ENCODE measurements around the gene IL1RAPL2. TPM values are rescaled to one million over a fixed set of nuclear protein-coding genes. Genes with fewer than 3 reads are reported as not detected.

IL1RAPL2 gene
- total and polyA plus RNA-seq, 2 of the 8 experiments (the other 6 are each of a cell fraction or from before 2014, with no cell fraction given), result 0.20 to 1.3 TPM

DNA sequence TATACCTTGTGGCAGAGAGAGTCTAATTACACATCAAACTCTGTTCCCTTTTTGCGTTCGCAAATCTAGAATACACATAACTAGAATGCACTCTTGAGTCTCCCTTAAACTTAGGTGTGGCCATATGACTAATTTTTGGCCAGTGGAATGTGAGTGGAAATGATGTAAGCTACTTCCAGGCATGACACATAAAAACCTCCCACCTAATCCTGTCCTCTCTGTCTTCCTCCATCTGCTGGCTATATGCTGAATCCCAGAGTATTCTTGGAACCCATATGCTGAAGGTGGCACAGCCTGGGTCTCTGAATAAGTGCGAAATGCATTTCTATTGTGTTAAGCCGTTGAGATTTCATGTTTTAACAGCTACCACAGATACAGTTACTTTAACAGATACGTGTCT lies 986.4 kb downstream of the IL1RAPL2 start:
- no peak overlapping the region for H2AK5ac ChIP-seq (ENCODE audit: low read depth, low read length)
- no peak overlapping the region for H3K4me2 ChIP-seq (ENCODE audit: insufficient read depth in 1 of 2, low read depth in 2 of 2, low read length in 2 of 2)
- no peak overlapping the region for H2AFZ ChIP-seq (ENCODE audit: low read length)
- H4K91ac ChIP-seq (replicated peaks; ENCODE audit: insufficient read length, low read length), result no peak overlapping the region
- POLR2A ChIA-PET (ENCODE audit: partially characterized antibody), result no interaction called here
- H3K14ac ChIP-seq (ENCODE audit: insufficient read length), result no peak overlapping the region
- H3K9me3 ChIP-seq (ENCODE audit: insufficient read depth in 2 of 2, low read depth in 1 of 2, low read length in 1 of 2), result no peaks in the 10 kb centered on the region
- CTCF ChIA-PET (ENCODE audit: partially characterized antibody), result no interaction called here
- no peaks in the 10 kb centered on the region for H3K36me3 ChIP-seq (ENCODE audit: control insufficient read depth in 2 of 4, insufficient read depth in 4 of 4, low read length in 3 of 4)
- no peak overlapping the region for H3K27ac ChIP-seq (ENCODE audit: low read depth, low read length)
- H3K4me3 ChIP-seq (ENCODE audit: extremely low read depth in 1 of 4, insufficient read depth in 2 of 4, low read depth in 3 of 4, low read length in 4 of 4), result no peak overlapping the region
- H2BK20ac ChIP-seq (ENCODE audit: low read length), result no peak overlapping the region
- no peak overlapping the region for H3K4ac ChIP-seq (replicated peaks; ENCODE audit: insufficient read length, low read depth, low read length)
- FAIRE-seq (no peak), DNase-seq (ENCODE audit: low read depth in 1 of 2, low spot score in 2 of 2) (no peak)
- H4K8ac ChIP-seq (ENCODE audit: extremely low read depth, insufficient read depth, low read length), result no peak overlapping the region
- H2BK12ac ChIP-seq (ENCODE audit: low read depth, low read length), result no peak overlapping the region
- no peak overlapping the region for H3K56ac ChIP-seq (replicated peaks; ENCODE audit: insufficient read length, low read depth, low read length)
- H3K4me1 ChIP-seq (replicated peaks in 1 of 4; ENCODE audit: control insufficient read depth in 3 of 4, insufficient read depth in 4 of 4, low read length in 3 of 4), result no peaks in the 10 kb centered on the region
- no peak overlapping the region for H4K5ac ChIP-seq (ENCODE audit: insufficient read length, low read depth, low read length)
- H3K79me2 ChIP-seq (ENCODE audit: control insufficient read depth in 1 of 2, insufficient read depth in 2 of 2, low read length in 2 of 2), result no peaks in the 10 kb centered on the region
- no peak overlapping the region for H2BK5ac ChIP-seq (ENCODE audit: low read depth, low read length)
- no peaks in the 10 kb centered on the region for H3K23me2 ChIP-seq (ENCODE audit: low read depth, low read length)
- no peak overlapping the region for H2BK15ac ChIP-seq (ENCODE audit: low read length)
- no peaks in the 10 kb centered on the region for H3K79me1 ChIP-seq (ENCODE audit: low read depth, low read length)
- H2BK120ac ChIP-seq (replicated peaks; ENCODE audit: low read depth, low read length), result no peak overlapping the region
- 94% methylated on average over 5 of the region's 5 CpGs; no CpG with 5 or more reads in 1 of the 2 experiments for WGBS, 2 experiments (ENCODE audit: extremely low coverage in 1 of 2, insufficient coverage in 1 of 2, insufficient read length in 1 of 2, insufficient replicate concordance in 2 of 2, low coverage in 1 of 2, low lambda C conversion rate in 2 of 2, missing lambda C conversion rate in 1 of 2)
- H3K18ac ChIP-seq (ENCODE audit: extremely low read depth, low read length), result no peak overlapping the region
- no peaks in the 10 kb centered on the region for H3K27me3 ChIP-seq (replicated peaks in 1 of 4; ENCODE audit: control insufficient read depth in 3 of 4, extremely low read depth in 1 of 4, insufficient read depth in 3 of 4, low read length in 3 of 4)
- H3K9ac ChIP-seq (replicated peaks in 1 of 4; ENCODE audit: extremely low read depth in 1 of 4, low read depth in 3 of 4, low read length in 3 of 4), result no peak overlapping the region
- no peaks in the 10 kb centered on the region for H4K20me1 ChIP-seq (replicated peaks in 1 of 2; ENCODE audit: control insufficient read depth in 1 of 2, insufficient read depth in 2 of 2, low read length in 2 of 2)
- no peak overlapping the region for H3K23ac ChIP-seq (ENCODE audit: insufficient read length)
- TF ChIP-seq POLR2AphosphoS5 (IDR thresholded peaks at IDR 0.05; ENCODE audit: low read depth, low read length) (no peak), BRCA1 (IDR thresholded peaks at IDR 0.05; ENCODE audit: low read depth, low read length) (no peak), CHD1 (IDR thresholded peaks at IDR 0.05; ENCODE audit: low read depth, low read length) (no peak), TAF1 (IDR thresholded peaks at IDR 0.05; ENCODE audit: low read depth, low read length) (no peak), KDM1A (IDR thresholded peaks at IDR 0.05; ENCODE audit: borderline replicate concordance, low read length) (no peak), POLR2A (IDR thresholded peaks at IDR 0.05; ENCODE audit: control extremely low read depth in 1 of 2, low read depth in 2 of 2, low read length in 2 of 2) (no peak), GABPA (IDR thresholded peaks at IDR 0.05; ENCODE audit: borderline replicate concordance, insufficient read depth, low read length) (no peak), BACH1 (IDR thresholded peaks at IDR 0.05; ENCODE audit: low read length) (no peak), PHF8 (conservative IDR thresholded peaks at IDR 0.05; ENCODE audit: low read depth, low read length) (no peak), TEAD4 (IDR thresholded peaks at IDR 0.05; ENCODE audit: low read depth, low read length) (no peak), SIRT6 (IDR thresholded peaks at IDR 0.05; ENCODE audit: low read length) (no peak)
- TF ChIP-seq, protein P1, sequence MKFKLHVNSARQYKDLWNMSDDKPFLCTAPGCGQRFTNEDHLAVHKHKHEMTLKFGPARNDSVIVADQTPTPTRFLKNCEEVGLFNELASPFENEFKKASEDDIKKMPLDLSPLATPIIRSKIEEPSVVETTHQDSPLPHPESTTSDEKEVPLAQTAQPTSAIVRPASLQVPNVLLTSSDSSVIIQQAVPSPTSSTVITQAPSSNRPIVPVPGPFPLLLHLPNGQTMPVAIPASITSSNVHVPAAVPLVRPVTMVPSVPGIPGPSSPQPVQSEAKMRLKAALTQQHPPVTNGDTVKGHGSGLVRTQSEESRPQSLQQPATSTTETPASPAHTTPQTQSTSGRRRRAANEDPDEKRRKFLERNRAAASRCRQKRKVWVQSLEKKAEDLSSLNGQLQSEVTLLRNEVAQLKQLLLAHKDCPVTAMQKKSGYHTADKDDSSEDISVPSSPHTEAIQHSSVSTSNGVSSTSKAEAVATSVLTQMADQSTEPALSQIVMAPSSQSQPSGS (IDR thresholded peaks at IDR 0.05; ENCODE audit: low read length), result no peak

All from H1 (cell line).